GM10847 (cell line): Measurements from ENCODE around the gene CS.
A peak's percentile ranks its signal among the peaks of the same experiment; 100 is the strongest.

Experiments
- POLR2A ChIP-seq: IDR thresholded peaks from 2 replicates; pipeline ENCODE4 v1.6.1; 2011; ENCODE audit not compliant: insufficient read length; ENCODE audit errors: extremely low read depth

CS gene

DNA sequence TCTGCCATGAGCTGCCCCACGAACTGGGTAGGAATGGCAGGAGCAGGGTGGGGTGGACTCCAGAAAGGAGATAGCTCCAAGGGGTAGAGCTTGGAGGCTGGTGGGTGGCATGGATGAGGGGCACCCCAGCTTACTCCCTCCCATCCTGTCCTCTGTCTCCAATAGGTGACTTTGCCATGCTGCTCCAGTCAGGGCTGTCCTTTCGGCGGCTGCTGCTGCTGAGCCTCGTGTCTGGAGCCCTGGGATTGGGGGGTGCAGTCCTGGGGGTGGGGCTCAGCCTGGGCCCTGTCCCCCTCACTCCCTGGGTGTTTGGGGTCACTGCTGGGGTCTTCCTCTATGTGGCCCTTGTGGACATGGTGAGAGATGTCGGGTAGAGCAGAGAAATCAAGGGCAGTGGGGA, 63.1 kb downstream of the CS start:
- TF ChIP-seq POLR2A = no peak

DNA sequence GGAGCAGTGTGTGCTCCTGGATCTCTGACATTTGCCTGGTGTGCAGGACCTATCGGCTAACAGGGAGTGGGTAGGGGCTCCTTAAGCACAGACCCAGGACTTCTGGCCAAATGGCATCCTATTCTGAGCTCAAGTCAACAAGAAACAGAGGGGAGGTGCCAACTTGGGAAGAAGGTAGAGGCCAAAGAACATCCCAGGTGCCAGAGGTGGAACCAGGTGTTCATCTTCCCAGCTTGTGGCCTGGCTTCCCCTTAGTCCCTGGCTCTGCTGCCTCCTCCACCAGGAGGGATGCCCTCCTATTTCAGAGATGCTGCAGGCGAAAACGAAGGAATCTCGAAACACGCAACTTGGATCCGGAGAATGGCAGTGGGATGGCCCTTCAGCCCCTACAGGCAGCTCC, 64.0 kb downstream of the CS start:
- no peak for TF ChIP-seq POLR2A

DNA sequence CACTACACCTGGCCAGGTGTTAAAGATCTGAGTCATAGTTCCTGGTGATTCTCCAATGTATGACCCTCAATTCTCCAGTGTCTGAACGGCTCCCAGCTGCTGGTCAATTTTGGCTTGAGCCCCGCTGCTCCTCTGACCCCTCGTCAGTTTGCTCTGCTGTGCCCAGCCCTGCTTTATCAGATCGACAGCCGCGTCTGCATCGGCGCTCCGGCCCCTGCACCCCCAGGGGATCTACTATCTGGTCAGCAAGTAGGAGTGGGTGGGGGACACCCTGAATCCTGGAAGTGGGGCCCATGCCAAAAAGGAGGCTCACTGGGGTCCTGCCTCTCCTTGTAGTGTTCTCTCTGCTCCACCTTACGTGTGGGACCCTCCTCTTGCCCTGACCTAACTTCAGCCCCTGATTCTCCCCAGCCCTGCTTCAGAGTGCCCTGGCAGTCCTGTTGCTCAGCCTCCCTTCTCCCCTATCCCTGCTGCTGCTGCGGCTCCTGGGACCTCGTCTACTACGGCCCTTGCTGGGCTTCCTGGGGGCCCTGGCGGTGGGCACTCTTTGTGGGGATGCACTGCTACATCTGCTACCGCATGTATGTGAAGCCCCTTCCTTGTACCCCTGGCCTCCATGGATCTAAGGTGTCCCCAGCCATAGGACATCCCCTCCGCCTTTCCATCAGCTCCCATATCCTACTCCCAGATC, 65.2 kb downstream of the CS start:
- TF ChIP-seq POLR2A = no peak

DNA sequence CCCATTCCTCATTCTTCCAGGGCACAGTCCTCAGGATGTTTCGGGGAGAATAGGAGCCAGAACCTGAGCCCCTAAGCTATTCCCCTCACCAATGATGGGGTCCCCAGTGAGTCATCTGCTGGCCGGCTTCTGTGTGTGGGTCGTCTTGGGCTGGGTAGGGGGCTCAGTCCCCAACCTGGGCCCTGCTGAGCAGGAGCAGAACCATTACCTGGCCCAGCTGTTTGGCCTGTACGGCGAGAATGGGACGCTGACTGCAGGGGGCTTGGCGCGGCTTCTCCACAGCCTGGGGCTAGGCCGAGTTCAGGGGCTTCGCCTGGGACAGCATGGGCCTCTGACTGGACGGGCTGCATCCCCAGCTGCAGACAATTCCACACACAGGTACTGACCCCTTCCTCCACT, 68.9 kb downstream of the CS start:
- no peak for TF ChIP-seq POLR2A

DNA sequence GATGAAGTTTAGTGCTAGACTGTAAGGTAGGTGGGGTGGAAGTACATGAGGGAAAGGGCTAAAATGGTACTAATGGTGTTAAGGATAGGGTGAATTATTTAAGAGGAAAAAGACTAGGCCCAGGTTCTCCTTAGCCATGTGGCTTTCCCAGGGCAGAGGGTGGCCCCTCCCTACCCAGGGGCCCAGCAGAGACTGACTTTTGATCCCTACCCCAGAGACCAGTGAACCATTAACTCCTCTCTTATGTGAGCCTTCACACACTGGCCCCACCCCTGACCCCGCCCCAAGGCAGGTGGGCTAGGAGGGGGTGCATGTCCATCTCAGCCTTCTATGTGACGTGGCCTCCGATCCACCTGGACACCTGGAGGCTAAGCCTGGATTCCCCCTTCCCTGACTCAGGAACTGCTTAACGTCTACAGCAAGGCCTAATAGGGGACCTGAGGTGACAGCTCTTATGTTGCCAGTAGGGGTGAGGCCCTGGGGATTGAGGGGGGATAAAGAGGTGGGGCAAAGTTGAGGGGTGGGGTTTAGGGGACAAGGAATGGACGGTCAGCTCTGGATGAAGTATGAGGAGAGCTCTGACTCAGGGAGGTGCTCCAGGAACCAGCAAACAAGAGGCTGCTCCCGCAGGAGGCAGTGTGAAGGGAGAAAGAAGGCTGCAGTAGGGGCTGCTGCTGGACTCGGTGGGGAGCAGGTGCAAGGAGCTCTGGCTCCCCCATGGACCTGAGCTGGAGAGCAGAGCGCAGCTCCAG, 69.5 kb downstream of the CS start:
- TF ChIP-seq POLR2A = no peak

DNA sequence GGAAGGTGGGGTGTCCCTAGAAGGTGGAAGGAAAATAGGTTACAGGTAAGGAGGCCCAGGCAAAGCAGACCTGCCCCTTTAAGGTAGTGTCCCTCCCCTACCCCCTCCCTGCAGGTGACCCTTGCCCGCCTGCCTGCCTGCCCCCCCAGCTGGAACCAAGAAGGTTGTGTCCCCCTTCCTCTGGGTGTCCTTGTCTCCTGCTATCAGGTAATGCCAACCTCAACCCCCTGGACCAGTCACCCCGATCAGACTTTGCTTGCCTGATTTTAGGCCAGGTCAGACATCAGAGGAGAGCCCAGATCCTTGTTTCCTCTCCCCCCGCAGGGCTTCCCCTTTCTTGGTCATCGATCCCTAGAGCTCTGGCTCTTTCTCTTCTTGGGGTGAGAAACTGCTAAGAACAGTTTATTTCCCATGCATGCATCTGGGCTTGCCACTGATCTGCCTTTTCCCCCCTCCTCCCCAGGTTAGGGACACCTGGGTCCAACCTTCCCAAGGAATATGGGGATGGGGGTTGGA, 70.2 kb downstream of the CS start, which contains the start of gene SLC39A5:
Gene SLC39A5 (plus strand): TSS at position 136 of the 516 bp plus-strand sequence. CDS start 1,224 bp downstream, outside the sequence.
- TF ChIP-seq POLR2A = no peak

DNA sequence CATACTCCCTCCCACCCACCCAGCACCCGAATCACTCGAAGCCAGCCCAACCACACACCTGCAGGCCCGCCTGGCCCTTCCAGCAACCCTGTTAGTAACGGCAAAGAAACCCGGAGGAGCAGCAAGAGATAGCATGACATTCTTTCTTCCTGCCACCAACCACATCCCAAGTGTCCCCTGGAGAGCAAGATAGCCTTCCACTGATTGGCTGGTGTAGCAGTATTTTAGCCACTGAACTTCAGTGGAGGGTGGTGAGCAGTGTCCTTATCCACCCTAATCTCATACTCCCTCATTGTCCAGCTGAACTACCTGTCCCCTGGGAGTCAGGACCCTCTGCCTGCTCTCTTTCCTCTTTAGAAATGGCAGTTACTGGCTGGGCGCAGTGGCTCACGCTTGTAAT, 71.0 kb downstream of the CS start:
- TF ChIP-seq POLR2A = no peak

DNA sequence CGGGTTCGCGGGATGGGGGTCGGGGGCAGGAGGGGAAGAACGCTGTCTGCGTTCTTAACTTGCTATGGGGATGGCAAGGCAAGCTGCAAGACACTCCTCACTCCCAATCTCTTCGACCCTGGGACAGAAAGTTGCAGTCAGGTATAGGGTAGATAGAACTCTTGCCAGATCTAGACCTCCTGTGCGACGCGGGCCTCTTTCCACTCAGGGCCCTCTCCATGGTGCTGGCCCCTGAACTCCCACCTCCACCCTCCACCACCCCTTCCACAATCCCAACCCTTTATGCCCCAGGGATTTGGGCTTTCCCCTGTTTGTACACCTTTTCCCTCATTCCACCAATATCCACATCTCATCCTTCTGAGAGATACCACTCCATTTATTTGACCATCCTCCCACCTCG, 75.2 kb downstream of the CS start:
- no peak for TF ChIP-seq POLR2A

DNA sequence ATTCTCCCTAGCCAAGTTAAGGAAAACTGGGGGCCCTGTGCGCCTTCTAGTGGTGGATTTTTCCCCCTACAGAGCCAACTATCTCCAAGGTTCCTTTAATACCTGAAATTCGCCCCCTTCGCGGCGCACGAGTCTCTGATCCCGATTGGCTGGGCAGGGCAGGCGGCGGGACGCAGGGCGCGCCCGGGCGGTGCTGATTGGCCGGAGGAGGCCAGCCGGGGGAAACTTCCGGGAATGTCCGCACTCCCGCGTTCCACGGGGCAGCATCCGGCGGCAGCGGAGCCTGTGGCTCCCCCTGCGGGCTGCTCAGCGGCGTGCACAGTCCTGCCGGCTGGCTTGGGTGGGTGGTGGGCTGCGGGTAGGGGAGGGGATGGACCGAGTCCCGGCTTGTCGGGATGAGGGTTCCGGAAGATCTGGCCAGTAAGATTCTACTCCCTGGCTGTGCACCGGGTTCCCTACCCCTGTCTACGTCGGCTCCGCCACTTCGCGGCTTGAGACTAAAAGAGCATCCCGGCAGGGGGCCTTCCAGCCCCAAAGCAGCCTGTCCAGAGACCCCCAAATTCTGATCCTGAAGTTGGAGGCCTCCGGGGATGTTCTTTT, 75.9 kb downstream of the CS start, which contains the start of gene NABP2:
Gene NABP2 (plus strand): TSS at position 241 of the 600 bp plus-strand sequence. CDS start 515 bp downstream, outside the sequence.
- peak; percentile 56 for TF ChIP-seq POLR2A

DNA sequence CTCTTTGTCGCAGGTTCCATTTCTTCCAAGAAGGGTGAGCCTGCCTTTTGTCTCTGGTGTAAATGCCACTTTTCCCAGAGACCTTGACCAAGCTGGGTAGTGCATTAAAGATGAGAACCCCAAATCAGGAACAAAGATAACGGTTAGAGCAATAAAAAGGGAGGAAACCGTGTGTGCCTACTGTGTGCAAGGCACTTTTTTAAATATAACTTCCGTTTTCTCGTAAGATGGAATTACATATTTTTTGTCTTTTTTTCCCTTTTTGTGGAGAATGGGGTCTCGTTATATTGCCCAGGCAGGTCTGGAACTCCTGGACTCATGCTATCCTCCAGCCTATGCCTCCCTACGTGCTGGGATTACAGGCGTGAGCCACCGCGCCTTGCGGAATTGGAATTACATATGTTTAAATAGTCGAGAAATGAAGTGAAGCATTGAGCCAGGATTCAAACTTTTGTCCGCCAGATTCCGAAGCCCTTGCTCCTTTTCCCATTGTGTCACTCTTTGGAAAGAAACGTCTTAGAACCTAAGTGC, 76.5 kb downstream of the CS start:
- TF ChIP-seq POLR2A = no peak

DNA sequence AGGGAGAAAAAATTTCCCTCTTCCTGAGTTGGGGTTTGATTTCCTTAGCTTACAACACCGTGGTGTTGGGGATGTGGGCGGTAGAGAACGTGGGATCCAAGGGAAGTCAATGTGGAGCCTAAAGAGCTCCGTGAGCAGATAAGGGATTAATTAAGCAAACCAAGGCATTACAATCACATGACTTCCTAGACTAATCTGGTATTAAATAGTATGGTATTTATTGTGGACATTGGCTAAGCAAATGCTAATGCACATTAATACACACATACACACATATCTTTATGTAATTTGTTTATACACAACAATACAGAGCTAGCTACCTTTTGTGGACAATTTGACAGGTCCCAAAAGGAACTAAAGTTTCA, 77.6 kb downstream of the CS start:
- no peak for TF ChIP-seq POLR2A

DNA sequence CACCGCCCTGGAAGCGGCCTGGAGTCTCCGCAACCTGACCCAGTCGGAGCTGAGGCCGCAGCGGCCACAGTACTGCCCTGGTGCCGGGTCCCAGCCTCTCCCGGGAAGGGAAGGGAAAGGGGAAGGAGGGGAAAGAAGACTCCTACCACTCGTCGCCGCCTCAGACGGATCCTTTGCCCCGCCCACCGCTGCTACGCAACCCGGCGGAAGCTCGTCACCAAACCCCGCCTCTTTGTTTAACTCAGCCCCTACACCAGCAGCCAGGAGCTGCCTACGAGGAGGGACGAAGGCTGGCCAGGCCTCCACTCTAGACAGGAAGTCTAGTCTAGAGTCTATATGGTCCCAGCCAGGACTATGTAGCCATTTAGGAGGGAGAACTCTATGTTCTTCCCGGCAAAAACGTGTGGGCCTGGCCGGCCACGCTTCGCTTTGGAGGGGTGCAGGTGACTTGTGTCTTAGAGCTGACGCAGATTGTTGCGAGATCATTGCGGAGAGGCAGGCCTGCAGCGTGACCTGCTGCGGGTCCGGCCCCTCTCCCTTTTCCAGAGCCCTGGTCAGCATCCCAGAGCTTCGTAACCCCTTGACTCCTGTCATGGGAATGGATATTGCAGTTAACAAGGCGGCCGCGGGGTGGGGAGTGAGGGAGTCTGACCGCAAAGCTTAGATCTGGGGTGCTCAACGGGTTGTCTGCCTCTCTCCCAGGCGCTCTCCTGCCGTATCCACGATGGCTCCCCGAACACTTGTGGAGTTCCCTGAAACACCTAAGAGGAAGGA, 78.2 kb downstream of the CS start, which contains the start of gene RNF41:
Gene RNF41 (minus strand): TSS at position 166 of the 774 bp plus-strand sequence. CDS start 7,875 bp downstream, outside the sequence.
- TF ChIP-seq POLR2A = peak; percentile 84
